Erythroblast (primary cell): Measurements from ENCODE around the gene AOC1.
"Not testable (repeated sequence)": the region's sequence is repeated elsewhere in the genome, so short reads cannot be mapped to it uniquely, and the experiment has no call there.

ENCODE experiments used
- DNase-seq, 2 experiments: peaks; one replicate each; lab custom pipeline; 2025; lab: John Stamatoyannopoulos, UW
- GATA1 ChIP-seq: IDR thresholded peaks from 2 replicates; pipeline ENCODE4 v1.6.1; 2011; ENCODE audit warnings: low read depth, mild to moderate bottlenecking, control low read depth, low read length, moderate library complexity
- POLR2A ChIP-seq: IDR thresholded peaks from 2 replicates; pipeline ENCODE4 v1.6.1; 2011; ENCODE audit warnings: mild to moderate bottlenecking, low read length

The AOC1 gene

GRCh38 chr7:150852371-150852905 lies at the start of gene AOC1:
TSS of gene AOC1 (plus strand) at chr7:150852517. CDS start at chr7:150856471, 3,954 bp downstream.
- no peak for DNase-seq
- TF ChIP-seq GATA1 (no peak), POLR2A (no peak)

DNA sequence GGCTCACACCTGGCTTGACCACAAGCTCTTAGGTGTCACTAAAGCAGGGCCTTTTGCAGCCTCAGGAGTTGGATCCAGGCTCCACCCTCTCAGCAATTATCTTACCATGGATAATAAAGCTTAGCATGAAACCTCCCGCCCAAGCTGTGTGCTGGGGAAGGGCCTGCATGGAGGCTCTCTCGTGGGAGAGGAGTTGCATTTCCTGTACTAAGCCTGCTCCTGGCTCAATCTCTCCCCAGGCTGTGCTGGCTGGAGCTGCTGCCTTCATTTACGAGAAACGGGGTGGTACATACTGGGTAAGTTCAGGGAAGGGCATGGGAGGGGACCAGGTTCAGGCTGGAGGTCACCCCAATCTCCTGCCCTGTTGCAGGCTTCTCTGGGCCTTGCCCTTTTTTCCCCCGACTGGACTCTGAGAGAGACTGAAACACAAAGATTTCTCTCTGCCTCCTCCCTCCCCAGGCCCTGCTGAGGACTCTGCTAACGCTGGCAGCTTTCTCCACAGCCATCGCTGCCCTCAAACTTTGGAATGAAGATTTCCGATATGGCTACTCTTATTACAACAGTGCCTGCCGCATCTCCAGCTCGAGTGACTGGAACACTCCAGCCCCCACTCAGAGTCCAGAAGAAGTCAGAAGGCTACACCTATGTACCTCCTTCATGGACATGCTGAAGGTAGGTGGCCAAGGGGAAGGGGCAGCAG lies 49.0 kb upstream of the AOC1 start:
- DNase-seq, result no peak
- TF ChIP-seq GATA1 (no peak), POLR2A (no peak)

DNA sequence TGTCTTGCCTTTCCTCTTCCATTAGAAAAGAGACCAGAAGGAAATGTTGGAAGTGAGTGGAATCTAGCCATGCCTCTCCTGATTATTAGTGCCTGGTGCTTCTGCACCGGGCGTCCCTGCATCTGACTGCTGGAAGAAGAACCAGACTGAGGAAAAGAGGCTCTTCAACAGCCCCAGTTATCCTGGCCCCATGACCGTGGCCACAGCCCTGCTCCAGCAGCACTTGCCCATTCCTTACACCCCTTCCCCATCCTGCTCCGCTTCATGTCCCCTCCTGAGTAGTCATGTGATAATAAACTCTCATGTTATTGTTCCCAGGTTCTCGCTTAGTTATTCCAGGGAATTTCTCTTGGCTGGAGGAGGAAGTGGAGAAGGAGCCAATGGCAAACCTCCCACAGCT lies 47.5 kb upstream of the AOC1 start:
- DNase-seq, result no peak
- TF ChIP-seq POLR2A, result no peak
- no peak for TF ChIP-seq GATA1

- no peak for TF ChIP-seq GATA1
- no peak for TF ChIP-seq POLR2A
- DNase-seq, result no peak
Measured at GRCh38 chr7:150805864-150806263, 46.5 kb upstream of the AOC1 start.

DNA sequence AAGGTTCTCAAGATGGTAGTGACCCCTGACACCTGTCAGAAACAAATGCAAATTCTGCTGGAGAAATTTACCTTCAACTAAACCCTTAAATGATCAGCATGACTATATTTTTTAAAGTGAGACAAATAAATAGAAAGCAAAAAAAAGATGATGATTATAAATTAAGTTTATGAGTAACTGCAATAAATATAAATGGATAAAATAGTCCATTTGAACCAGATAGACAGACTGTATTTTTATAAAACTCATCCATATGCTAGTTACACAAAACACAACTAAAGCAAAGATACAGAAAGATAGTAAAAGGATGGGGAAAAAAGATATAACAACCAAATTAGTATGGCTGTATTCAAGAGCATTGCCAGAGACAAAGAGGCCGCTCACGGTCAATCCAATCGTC lies 45.9 kb upstream of the AOC1 start:
- no peak for DNase-seq
- TF ChIP-seq POLR2A (no peak), GATA1 (no peak)

DNA sequence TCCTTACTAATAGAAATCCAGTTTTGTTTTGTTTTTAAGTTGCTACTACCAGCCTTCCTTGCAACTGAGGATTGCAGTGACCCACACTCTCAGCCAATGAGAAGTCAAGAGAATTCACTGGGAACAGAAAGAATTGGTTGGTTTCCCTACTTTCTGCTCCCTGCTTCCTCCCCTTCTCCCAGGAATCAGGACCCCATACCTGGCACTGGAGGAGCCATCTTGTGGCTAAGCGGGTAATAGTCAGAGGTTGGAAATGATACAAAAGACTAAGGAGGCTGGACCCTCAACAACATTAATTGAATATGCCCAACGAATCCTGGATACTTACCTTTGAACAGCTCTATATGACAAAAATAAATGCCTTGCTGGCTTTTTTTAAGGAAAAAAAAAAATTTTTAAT lies 45.5 kb upstream of the AOC1 start:
- TF ChIP-seq POLR2A (no peak), GATA1 (no peak)
- DNase-seq, result no peak

- DNase-seq, result not testable (repeated sequence)
Measured at GRCh38 chr7:150807616-150808438, 44.5 kb upstream of the AOC1 start.

GRCh38 chr7:150814328-150815001 lies 37.9 kb upstream of the AOC1 start:
- no peak for TF ChIP-seq GATA1
- no peak for TF ChIP-seq POLR2A
- DNase-seq, result no peak

- DNase-seq, result no peak
- TF ChIP-seq POLR2A, result no peak
- no peak for TF ChIP-seq GATA1
Measured at GRCh38 chr7:150818971-150819370, 33.3 kb upstream of the AOC1 start.

GRCh38 chr7:150820148-150820547 lies 32.2 kb upstream of the AOC1 start:
- TF ChIP-seq POLR2A (no peak), GATA1 (no peak)
- no peak for DNase-seq

DNA sequence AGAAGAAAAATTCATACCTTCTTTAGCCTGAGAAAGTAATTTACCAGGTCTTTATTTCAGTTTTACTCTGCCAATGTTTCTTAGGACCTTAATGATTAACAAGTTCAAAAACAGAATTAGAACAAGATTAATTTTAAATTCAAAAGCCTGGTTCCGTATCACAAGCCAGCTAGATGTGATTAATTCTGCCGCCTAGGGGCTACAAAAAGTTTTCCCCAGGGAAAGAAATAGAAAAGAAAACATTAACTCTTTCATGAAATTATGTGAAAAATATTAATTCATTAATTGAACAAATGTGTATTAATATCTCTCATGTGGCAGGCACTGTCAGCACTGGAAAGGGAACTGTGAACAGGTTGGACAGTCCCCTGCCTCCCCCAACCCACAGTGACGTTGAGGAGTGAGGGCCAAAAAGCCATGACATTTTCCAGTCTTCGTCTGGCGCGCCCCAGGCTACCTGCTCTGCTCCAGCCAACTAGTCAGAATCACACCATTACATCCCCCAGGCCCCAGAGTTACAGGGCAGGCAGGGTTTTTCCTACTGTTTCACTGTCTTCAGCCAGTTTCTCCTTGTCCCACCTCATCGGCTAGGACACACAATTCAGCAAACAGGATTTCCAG lies 31.6 kb upstream of the AOC1 start:
- TF ChIP-seq POLR2A (no peak), GATA1 (no peak)
- DNase-seq, result no peak

GRCh38 chr7:150823043-150823442 lies 29.3 kb upstream of the AOC1 start:
- TF ChIP-seq GATA1 (no peak), POLR2A (no peak)

DNA sequence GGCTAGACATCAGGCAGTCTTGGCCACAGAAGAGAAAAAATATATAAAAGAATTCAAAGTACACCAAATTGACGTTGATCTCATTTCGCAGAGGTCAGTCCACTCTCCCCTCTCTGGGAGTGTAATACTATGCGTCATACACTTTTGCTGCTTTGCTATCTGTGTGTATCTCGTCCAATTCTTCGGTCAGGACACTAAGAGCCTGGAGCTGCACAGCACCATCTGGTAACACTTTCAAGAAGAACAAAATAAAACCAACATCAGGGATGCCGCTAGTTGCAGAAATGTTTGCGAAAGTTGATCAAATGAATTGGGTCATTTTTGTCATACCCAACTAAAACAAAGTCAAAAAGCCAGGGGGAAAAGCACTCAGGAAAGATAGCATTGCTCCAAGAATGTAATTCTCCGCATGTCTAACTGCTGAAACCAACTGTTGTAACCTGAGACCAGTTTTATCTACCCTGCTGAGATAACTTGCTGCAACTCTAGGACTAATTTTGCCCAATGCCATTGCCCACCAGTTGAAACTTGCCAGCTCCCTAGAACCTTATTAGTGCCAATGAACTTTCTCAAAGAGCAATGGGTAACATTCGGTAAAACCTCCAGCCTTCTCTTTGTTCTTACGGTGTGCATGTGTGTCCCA lies 28.7 kb upstream of the AOC1 start:
- TF ChIP-seq GATA1 (no peak), POLR2A (no peak)
- no peak for DNase-seq

More at GRCh38 chr7:150823043-150823442, 29.3 kb upstream of the AOC1 start:
- no peak for DNase-seq
